ENCODE measurements around the gene PRODH. TPM values are rescaled to one million over a fixed set of nuclear protein-coding genes. Genes with fewer than 3 reads are reported as not detected.
"Not testable (repeated sequence)": the region's sequence is repeated elsewhere in the genome, so short reads cannot be mapped to it uniquely, and the experiment has no call there.

PRODH gene
- total RNA-seq, 2 experiments from 2014 or later: not detected

- Histone ChIP-seq H3K36me3 (ENCODE audit: insufficient read depth, low read length) (no peaks in the 10 kb centered on the region), H3K9me3 (ENCODE audit: control insufficient read depth in 1 of 2, insufficient read depth in 1 of 2, low read length in 2 of 2) (no peaks in the 10 kb centered on the region), H3K4me3 (ENCODE audit: low read length) (no peak overlapping the region), H3K4me1 (ENCODE audit: insufficient read depth, low read length) (peaks cover 3% of the 10 kb centered on the region), H3K27ac (ENCODE audit: low read depth in 1 of 2, low read length in 2 of 2) (no peak overlapping the region), H3K27me3 (ENCODE audit: control insufficient read depth in 1 of 2, insufficient read depth in 2 of 2, low read length in 2 of 2) (peaks cover 6 to 11% of the 10 kb centered on the region in 2 experiments)
- Mint-ChIP-seq H3K9me3 (no peaks in the 10 kb centered on the region), H3K36me3 (ENCODE audit: low read depth) (no peaks in the 10 kb centered on the region), H3K4me1 (ENCODE audit: low read depth) (no peaks in the 10 kb centered on the region), H3K27ac (no peak overlapping the region), H3K27me3 (peaks cover 4% of the 10 kb centered on the region), H3K4me3 (no peak overlapping the region)
- CTCF ChIA-PET: no interaction called here
- POLR2A ChIA-PET: no interaction called here
- DNase-seq (no peak), ATAC-seq (ENCODE audit: poor library complexity) (no peak)
- TF ChIP-seq CTCF (IDR thresholded peaks at IDR 0.05): no peak
- intact Hi-C loops (cut with DNase I, micrococcal nuclease): no loop called here
These were observed 35.2 kb upstream of the PRODH start for GRCh38 chr22:18971321-18971751.

GRCh38 chr22:18970948-18971315 lies 34.8 kb upstream of the PRODH start:
- no peak overlapping the region for H3K27ac Mint-ChIP-seq
- H3K27me3 ChIP-seq (ENCODE audit: control insufficient read depth in 1 of 2, insufficient read depth in 2 of 2, low read length in 2 of 2): peaks cover 6 to 11% of the 10 kb centered on the region in 2 experiments
- intact Hi-C loops (cut with DNase I, micrococcal nuclease): no loop called here
- peaks cover 4% of the 10 kb centered on the region for H3K27me3 Mint-ChIP-seq
- TF ChIP-seq CTCF (IDR thresholded peaks at IDR 0.05): no peak
- H3K36me3 Mint-ChIP-seq (ENCODE audit: low read depth): no peaks in the 10 kb centered on the region
- no peak overlapping the region for H3K4me3 ChIP-seq (ENCODE audit: low read length)
- ChIA-PET POLR2A (no interaction called here), CTCF (no interaction called here)
- H3K9me3 Mint-ChIP-seq: no peaks in the 10 kb centered on the region
- no peaks in the 10 kb centered on the region for H3K4me1 Mint-ChIP-seq (ENCODE audit: low read depth)
- no peaks in the 10 kb centered on the region for H3K36me3 ChIP-seq (ENCODE audit: insufficient read depth, low read length)
- DNase-seq (no peak), ATAC-seq (ENCODE audit: poor library complexity) (no peak)
- peaks cover 3% of the 10 kb centered on the region for H3K4me1 ChIP-seq (ENCODE audit: insufficient read depth, low read length)
- no peak overlapping the region for H3K4me3 Mint-ChIP-seq
- no peaks in the 10 kb centered on the region for H3K9me3 ChIP-seq (ENCODE audit: control insufficient read depth in 1 of 2, insufficient read depth in 1 of 2, low read length in 2 of 2)
- no peak overlapping the region for H3K27ac ChIP-seq (ENCODE audit: low read depth in 1 of 2, low read length in 2 of 2)

- Mint-ChIP-seq H3K27ac (no peak overlapping the region), H3K36me3 (ENCODE audit: low read depth) (no peaks in the 10 kb centered on the region), H3K4me3 (no peak overlapping the region), H3K4me1 (ENCODE audit: low read depth) (no peaks in the 10 kb centered on the region), H3K9me3 (no peaks in the 10 kb centered on the region), H3K27me3 (peaks cover 4% of the 10 kb centered on the region)
- Histone ChIP-seq H3K4me3 (ENCODE audit: low read length) (no peak overlapping the region), H3K9me3 (ENCODE audit: control insufficient read depth in 1 of 2, insufficient read depth in 1 of 2, low read length in 2 of 2) (no peaks in the 10 kb centered on the region), H3K4me1 (ENCODE audit: insufficient read depth, low read length) (peaks cover 3% of the 10 kb centered on the region), H3K36me3 (ENCODE audit: insufficient read depth, low read length) (no peaks in the 10 kb centered on the region), H3K27ac (ENCODE audit: low read depth in 1 of 2, low read length in 2 of 2) (no peak overlapping the region), H3K27me3 (ENCODE audit: control insufficient read depth in 1 of 2, insufficient read depth in 2 of 2, low read length in 2 of 2) (peaks cover 6 to 11% of the 10 kb centered on the region in 2 experiments)
- ATAC-seq (ENCODE audit: poor library complexity) (no peak), DNase-seq (peak in 1 of 14 experiments; percentile 11)
- ChIA-PET POLR2A (no interaction called here), CTCF (no interaction called here)
- intact Hi-C loops (cut with DNase I, micrococcal nuclease): no loop called here
- TF ChIP-seq CTCF (IDR thresholded peaks at IDR 0.05): no peak
These were observed 34.3 kb upstream of the PRODH start for GRCh38 chr22:18970176-18970947.

GRCh38 chr22:18969158-18969942 lies 33.3 kb upstream of the PRODH start:
- DNase-seq; H3K36me3 Mint-ChIP-seq (ENCODE audit: low read depth); H3K27ac ChIP-seq (ENCODE audit: low read depth in 1 of 2, low read length in 2 of 2); H3K36me3 ChIP-seq (ENCODE audit: insufficient read depth, low read length); POLR2A ChIA-PET; H3K27me3 Mint-ChIP-seq; H3K27ac Mint-ChIP-seq; H3K4me1 Mint-ChIP-seq (ENCODE audit: low read depth); intact Hi-C loops (cut with DNase I, micrococcal nuclease); H3K9me3 Mint-ChIP-seq; H3K4me1 ChIP-seq (ENCODE audit: insufficient read depth, low read length); ATAC-seq (ENCODE audit: poor library complexity); H3K9me3 ChIP-seq (ENCODE audit: control insufficient read depth in 1 of 2, insufficient read depth in 1 of 2, low read length in 2 of 2); H3K4me3 Mint-ChIP-seq; CTCF ChIA-PET; H3K4me3 ChIP-seq (ENCODE audit: low read length): not testable (repeated sequence)
- H3K27me3 ChIP-seq (ENCODE audit: control insufficient read depth in 1 of 2, insufficient read depth in 2 of 2, low read length in 2 of 2): peaks cover 6 to 11% of the 10 kb centered on the region in 2 experiments

Measured in CD4-positive, alpha-beta T cell (primary cell).